Activated B cell treated with CpG ODN at 0.5 μM for 24 hours (primary cell): ENCODE data around the gene UPF1. TPM values are rescaled to one million over a fixed set of nuclear protein-coding genes. Genes with fewer than 3 reads are reported as not detected.

Experiments
- ATAC-seq: fragments of 200-7000 bp; cut with Tn5 transposase; one replicate; pipeline ENCODE4 v1.10.0; 2021; ENCODE audit warnings: low read depth, mild to moderate bottlenecking, moderate library complexity
- CTCF ChIA-PET: fragments of 350-600 bp; sonication (Branson Sonifier 250); formaldehyde crosslinking; loops from one replicate; lab custom pipeline; 2021; ENCODE audit warnings: antibody characterized with exemption; lab: Charles Lee
- POLR2A ChIA-PET: fragments of 350-600 bp; sonication (Branson Sonifier 250); formaldehyde crosslinking; loops from one replicate; lab custom pipeline; 2021; ENCODE audit warnings: antibody characterized with exemption; lab: Charles Lee
- DNase-seq: peaks from one replicate; pipeline ENCODE4 v3.0.0; 2022
- H3K27ac Mint-ChIP-seq: one replicate; pipeline ENCODE4 v1.8.0; 2020; ENCODE audit warnings: mixed read lengths
- H3K27me3 Mint-ChIP-seq: one replicate; pipeline ENCODE4 v1.8.0; 2021; ENCODE audit warnings: mixed read lengths
- H3K36me3 Mint-ChIP-seq: one replicate; pipeline ENCODE4 v1.8.0; 2021; ENCODE audit warnings: low read depth, mixed read lengths
- H3K4me1 Mint-ChIP-seq: one replicate; pipeline ENCODE4 v1.8.0; 2021; ENCODE audit warnings: mixed read lengths
- H3K4me3 Mint-ChIP-seq: one replicate; pipeline ENCODE4 v1.8.0; 2020; ENCODE audit warnings: mild to moderate bottlenecking, mixed read lengths
- H3K9me3 Mint-ChIP-seq: one replicate; pipeline ENCODE4 v1.8.0; 2020; ENCODE audit warnings: mixed read lengths
- intact Hi-C: fragments of 100-400 bp; cut with micrococcal nuclease; formaldehyde crosslinking; loops from one replicate; pipeline ENCODE4 v1.15.1; 2024
- total RNA-seq: library from RNA; stranded (reverse); gene quantifications from 2 replicates; pipeline ENCODE4 v1.2.3, GENCODE V29; 2022
- TF ChIP-seq, protein P1 (sequence below): fragments of 200-600 bp; IDR thresholded peaks from one replicate; pipeline ENCODE4 v1.8.0; 2022; ENCODE audit warnings: antibody characterized with exemption, mild to moderate bottlenecking

UPF1 gene
- total RNA-seq, 1 donor from 2014 or later: 107 TPM

GRCh38 chr19:18865106-18865972, 33.6 kb downstream of the UPF1 start:
- Mint-ChIP-seq H3K36me3 (peaks cover 70% of the 10 kb centered on the region), H3K4me1 (peaks cover 18% of the 10 kb centered on the region), H3K9me3 (no peaks in the 10 kb centered on the region), H3K4me3 (no peak overlapping the region), H3K27me3 (no peaks in the 10 kb centered on the region), H3K27ac (no peak overlapping the region)
- TF ChIP-seq, protein P1, sequence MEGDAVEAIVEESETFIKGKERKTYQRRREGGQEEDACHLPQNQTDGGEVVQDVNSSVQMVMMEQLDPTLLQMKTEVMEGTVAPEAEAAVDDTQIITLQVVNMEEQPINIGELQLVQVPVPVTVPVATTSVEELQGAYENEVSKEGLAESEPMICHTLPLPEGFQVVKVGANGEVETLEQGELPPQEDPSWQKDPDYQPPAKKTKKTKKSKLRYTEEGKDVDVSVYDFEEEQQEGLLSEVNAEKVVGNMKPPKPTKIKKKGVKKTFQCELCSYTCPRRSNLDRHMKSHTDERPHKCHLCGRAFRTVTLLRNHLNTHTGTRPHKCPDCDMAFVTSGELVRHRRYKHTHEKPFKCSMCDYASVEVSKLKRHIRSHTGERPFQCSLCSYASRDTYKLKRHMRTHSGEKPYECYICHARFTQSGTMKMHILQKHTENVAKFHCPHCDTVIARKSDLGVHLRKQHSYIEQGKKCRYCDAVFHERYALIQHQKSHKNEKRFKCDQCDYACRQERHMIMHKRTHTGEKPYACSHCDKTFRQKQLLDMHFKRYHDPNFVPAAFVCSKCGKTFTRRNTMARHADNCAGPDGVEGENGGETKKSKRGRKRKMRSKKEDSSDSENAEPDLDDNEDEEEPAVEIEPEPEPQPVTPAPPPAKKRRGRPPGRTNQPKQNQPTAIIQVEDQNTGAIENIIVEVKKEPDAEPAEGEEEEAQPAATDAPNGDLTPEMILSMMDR: no peak
- POLR2A ChIA-PET: no interaction called here
- CTCF ChIA-PET: interaction anchor here (0.8 kb wide), 1 partner anchor 345 kb away, joined by 3 read pairs; no protein-coding TSS in a partner anchor
- ATAC-seq (no peak), DNase-seq (no peak)
- intact Hi-C loops: no loop called here

GRCh38 chr19:18865973-18866799, 34.4 kb downstream of the UPF1 start:
- Mint-ChIP-seq H3K27me3 (peaks cover 4% of the 10 kb centered on the region), H3K27ac (no peak overlapping the region), H3K36me3 (peaks cover 61% of the 10 kb centered on the region), H3K4me3 (no peak overlapping the region), H3K9me3 (no peaks in the 10 kb centered on the region), H3K4me1 (peaks cover 15% of the 10 kb centered on the region)
- ATAC-seq (peak; percentile 82), DNase-seq (peak; percentile 64)
- intact Hi-C loops: loop anchor here (1.0 kb wide), 2 partner anchors 272 to 346 kb away; no protein-coding TSS in a partner anchor
- CTCF ChIA-PET: interaction anchor here (0.8 to 1.3 kb wide), 3 partner anchors 19 to 346 kb away, joined by 3 to 4 read pairs (median 3); no protein-coding TSS in a partner anchor
- TF ChIP-seq, protein P1: peak; percentile 60
- POLR2A ChIA-PET: no interaction called here

- H3K27me3 Mint-ChIP-seq: peaks cover 7% of the 10 kb centered on the region
- no peak overlapping the region for H3K4me3 Mint-ChIP-seq
- CTCF ChIA-PET: interaction anchor here (1.2 to 1.3 kb wide), 2 partner anchors 20 to 277 kb away, joined by 3 to 4 read pairs; no protein-coding TSS in a partner anchor
- H3K9me3 Mint-ChIP-seq: no peaks in the 10 kb centered on the region
- no peak for DNase-seq
- H3K4me1 Mint-ChIP-seq: peaks cover 11% of the 10 kb centered on the region
- no peak for ATAC-seq
- no peak overlapping the region for H3K27ac Mint-ChIP-seq
- intact Hi-C loops: loop anchor here (1.0 kb wide), 2 partner anchors 272 to 346 kb away; no protein-coding TSS in a partner anchor
- H3K36me3 Mint-ChIP-seq: peaks cover 55% of the 10 kb centered on the region
- TF ChIP-seq, protein P1: no peak
- POLR2A ChIA-PET: no interaction called here
Measured at GRCh38 chr19:18866800-18867123, 35.0 kb downstream of the UPF1 start.

- Mint-ChIP-seq H3K4me3 (no peak overlapping the region), H3K9me3 (no peaks in the 10 kb centered on the region), H3K27ac (no peak overlapping the region), H3K4me1 (peaks cover 10% of the 10 kb centered on the region), H3K36me3 (peaks cover 51% of the 10 kb centered on the region), H3K27me3 (peaks cover 10% of the 10 kb centered on the region)
- no peak for ATAC-seq
- TF ChIP-seq, protein P1: no peak
- POLR2A ChIA-PET: no interaction called here
- CTCF ChIA-PET: interaction anchor here (1.2 to 1.3 kb wide), 2 partner anchors 20 to 278 kb away, joined by 3 to 4 read pairs; no protein-coding TSS in a partner anchor
- no peak for DNase-seq
- intact Hi-C loops: no loop called here
Measured at GRCh38 chr19:18867199-18867598, 35.4 kb downstream of the UPF1 start.

DNA sequence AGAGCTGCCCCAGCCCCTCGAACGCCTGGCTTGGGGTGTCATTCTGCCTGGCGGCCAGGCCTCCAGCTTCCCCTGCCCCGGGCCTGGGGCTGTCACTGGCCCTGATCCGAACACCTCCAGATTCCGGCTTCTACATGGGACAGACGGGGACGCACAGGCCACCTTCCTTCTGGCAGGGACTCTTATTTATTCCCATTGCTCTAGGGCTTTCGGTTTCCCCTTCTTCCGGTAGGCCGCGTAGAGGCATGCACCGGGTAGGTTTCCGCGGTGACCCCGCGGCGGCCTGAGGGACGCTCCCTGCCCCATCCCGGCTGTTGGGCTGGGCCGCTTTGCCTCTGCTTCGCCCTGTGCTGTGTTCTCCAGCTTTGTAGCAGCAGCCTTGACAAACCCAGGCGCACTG, 36.0 kb downstream of the UPF1 start:
- peaks cover 46% of the 10 kb centered on the region for H3K36me3 Mint-ChIP-seq
- intact Hi-C loops: no loop called here
- H3K4me3 Mint-ChIP-seq: no peak overlapping the region

More for the DNA sequence above, 36.0 kb downstream of the UPF1 start:
- Mint-ChIP-seq H3K27ac (no peak overlapping the region), H3K27me3 (peaks cover 10% of the 10 kb centered on the region), H3K9me3 (no peaks in the 10 kb centered on the region), H3K4me1 (peaks cover 8% of the 10 kb centered on the region)
- DNase-seq: no peak
- no peak for ATAC-seq
- ChIA-PET CTCF (no interaction called here), POLR2A (no interaction called here)
- TF ChIP-seq, protein P1: no peak
